Activated T-helper 1 cell treated with anti-CD3 and anti-CD28 coated beads, Interleukin-2, amount 50 U/mL, for 16 hours (primary cell): ENCODE results near the gene CNTNAP4.

Source experiments
- DNase-seq, 2 donors: peaks; one replicate each; pipeline ENCODE4 v3.0.0-alpha.2; 2020; ENCODE audit warnings: low read depth in 1 of 2, low spot score in 1 of 2

CNTNAP4 gene

DNA sequence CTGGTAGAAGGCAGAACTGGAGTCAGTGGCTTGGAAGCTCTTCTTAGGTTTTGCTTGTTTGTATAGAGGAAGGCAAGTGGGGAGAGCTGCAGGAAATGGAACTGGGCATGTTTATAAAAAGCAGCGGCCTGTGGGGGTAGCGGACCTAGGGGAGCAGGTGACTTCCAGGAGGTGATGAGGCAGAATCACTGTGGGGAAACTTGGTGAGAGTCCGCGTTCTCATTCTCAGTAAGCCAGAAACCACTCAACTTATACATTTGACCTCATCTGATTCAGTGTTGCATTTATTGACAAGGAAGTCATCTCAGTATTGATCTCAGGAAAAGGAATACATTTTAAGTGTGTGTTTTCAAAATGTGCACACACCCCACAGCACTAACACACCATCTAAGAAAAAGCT lies 299.8 kb downstream of the CNTNAP4 start:
- DNase-seq = no peak

DNA sequence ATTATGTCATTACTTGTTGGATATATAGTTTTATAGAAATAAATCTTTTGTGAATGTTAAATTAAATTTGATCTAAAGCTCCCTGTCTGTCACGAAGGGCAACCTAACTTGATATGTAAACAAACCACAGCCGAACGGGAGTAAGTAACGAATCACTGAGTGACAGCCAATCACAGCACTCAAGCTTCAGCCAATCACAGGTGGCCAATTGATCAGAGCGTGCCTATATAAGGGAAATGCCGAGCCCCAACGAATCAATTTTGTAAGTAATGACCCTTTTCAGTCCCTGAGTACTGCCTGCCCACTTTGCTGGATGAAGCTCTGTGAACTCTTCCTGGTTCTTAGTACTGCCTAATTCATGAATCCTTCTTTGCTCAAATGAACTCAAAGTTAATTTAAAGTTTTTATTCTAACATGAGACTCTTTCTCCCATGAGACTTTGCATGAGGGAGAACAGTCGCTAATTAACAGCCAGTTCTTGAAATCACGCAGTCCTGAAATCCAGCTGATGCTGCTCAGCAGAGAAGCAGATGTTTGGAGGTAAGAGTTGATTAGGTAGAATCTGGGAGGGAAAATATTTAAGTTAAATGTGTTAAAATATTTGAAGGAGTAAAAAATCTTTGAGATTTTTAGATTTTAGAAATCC lies 302.2 kb downstream of the CNTNAP4 start:
- DNase-seq = no peak

DNA sequence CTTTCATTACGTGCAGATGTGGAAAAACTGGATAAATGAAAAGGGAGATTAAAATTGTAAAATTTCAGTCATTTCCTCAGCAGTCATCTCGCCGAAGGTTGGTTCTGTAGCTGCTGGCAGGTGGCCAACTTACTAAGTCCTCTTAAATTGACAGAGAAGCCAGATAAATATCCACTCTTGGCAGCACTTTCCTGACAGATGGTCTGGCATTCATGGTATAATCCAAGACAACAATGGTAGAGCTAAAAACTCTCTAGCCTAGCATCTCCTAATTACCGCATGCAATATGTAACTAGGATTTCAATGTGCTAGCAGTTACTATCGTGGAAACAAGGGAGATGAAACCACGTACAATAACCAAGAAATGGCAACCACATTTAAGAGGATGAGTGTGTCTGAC lies 306.3 kb downstream of the CNTNAP4 start:
- no peak for DNase-seq

DNA sequence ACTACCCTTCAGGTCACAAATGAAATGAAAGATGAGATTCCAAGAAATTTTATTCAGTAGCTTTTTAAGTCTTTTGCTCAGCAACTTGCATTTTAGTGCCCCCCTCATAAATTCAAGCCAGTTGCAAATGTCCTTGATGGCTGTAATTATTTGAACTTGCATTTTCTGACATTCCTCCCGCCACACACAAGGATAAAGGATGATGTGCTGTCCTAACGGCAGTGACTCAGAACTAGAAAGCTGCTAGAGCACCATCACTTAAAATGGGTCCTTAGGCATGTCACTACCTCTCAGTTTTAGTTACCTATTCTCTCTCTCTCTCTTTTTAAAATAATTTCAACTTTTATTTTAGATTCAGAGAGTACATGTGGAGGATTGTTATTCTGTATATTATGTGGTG lies 306.7 kb downstream of the CNTNAP4 start:
- DNase-seq = no peak

DNA sequence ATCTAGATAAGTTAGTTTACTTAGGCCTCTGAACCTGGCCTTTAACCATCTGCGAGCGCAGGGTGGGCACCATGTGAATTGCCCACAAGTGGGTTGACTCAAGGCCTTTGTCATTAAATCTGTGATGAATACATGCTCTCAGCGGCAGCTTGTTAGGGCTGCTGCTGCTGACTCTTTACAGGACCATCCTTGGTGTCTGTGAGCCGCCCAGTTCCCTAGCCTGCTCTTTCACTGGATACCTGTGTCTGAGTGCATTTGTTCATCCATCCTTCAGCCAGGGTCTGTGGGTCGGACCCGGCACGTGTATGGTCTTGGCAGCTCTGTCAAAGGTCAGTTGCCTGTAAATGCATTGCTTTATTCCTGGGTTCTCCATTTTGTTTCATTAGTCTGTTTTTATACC lies 321.3 kb downstream of the CNTNAP4 start:
- DNase-seq = no peak

DNA sequence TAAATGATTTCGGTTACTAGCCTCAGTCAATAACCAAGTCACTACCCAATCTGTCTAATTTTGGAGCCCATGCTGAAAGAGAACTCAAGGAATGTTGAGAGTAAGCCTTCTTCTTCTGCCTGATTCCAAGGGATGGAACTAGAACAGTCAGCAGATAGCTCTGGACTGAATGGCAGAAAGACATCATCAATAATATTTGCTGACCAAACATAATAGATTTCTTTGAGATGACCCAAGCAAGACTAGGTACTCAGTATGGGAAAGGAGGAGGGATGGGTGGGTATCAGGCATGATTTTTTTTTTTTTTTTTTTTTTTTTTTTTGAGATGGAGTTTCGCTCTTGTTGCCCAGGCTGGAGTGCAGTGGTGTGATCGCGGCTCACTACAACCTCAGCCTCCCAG lies 330.1 kb downstream of the CNTNAP4 start:
- no peak for DNase-seq
